ENCODE results near the gene CDC27. TPM values are rescaled to one million over a fixed set of nuclear protein-coding genes. Genes with fewer than 3 reads are reported as not detected.
A peak's percentile ranks its signal among the peaks of the same experiment; 100 is the strongest.

The CDC27 gene
- total and polyA plus RNA-seq, 2 of the 4 experiments (the other 2 are of a cell fraction): 47.7 to 190 TPM

DNA sequence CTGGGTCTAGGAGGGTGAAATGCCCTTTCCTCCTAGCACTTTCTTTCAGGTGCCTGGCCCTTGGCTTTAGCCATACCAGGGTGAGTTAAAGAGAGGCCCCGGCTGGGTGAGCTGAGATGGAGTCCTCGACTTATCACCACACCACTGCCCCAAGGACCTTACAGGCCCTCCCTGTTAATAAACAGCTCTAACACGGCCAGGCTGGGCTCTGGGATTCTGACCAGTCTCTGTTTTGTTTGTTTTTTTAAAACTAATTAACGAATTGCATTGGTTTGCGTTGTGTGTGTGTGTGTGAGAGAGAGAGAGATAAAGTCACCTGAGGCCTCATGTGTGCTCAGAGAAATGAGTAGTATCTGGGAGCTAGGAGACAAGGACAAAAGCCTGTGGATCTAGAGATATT, 34.4 kb upstream of the CDC27 start:
- intact Hi-C loops (cut with micrococcal nuclease) (no loop called here), in situ Hi-C loops (cut with MboI; ENCODE audit: low sequenced_read_pairs) (loop anchor here (10.0 kb wide), 1 partner anchor 391 kb away; no protein-coding TSS in a partner anchor), dilution Hi-C loops (cut with HindIII; ENCODE audit: low sequenced_read_pairs, unreplicated experiment) (no loop called here)
- H4K20me1 ChIP-seq (ENCODE audit: insufficient read depth, low read length): no peaks in the 10 kb centered on the region
- no peak overlapping the region; the same call in 1 of the 2 replicates for H3K18ac ChIP-seq (ENCODE audit: low read depth, low read length)
- TF ChIP-seq RFX5 (IDR thresholded peaks at IDR 0.05; ENCODE audit: low read depth, low read length) (no peak), RAD21 (IDR thresholded peaks at IDR 0.05; ENCODE audit: low read length) (no peak), NFE2L2 (IDR thresholded peaks at IDR 0.05; ENCODE audit: low read depth, low read length) (no peak), SMC3 (IDR thresholded peaks at IDR 0.05; ENCODE audit: low read depth, low read length) (no peak), BHLHE40 (IDR thresholded peaks at IDR 0.05; ENCODE audit: low read depth, low read length) (no peak), MXI1 (IDR thresholded peaks at IDR 0.05; ENCODE audit: borderline replicate concordance, low read depth, low read length) (no peak), POLR2A (IDR thresholded peaks at IDR 0.05; ENCODE audit: low read depth, low read length) (no peak), CHD1 (IDR thresholded peaks at IDR 0.05; ENCODE audit: low read depth, low read length) (no peak), FOS (IDR thresholded peaks at IDR 0.05; ENCODE audit: low read depth, low read length) (no peak), USF2 (IDR thresholded peaks at IDR 0.05; ENCODE audit: low read depth, low read length) (no peak), RCOR1 (IDR thresholded peaks at IDR 0.05; ENCODE audit: insufficient replicate concordance, low read length) (no peak), CEBPB (IDR thresholded peaks at IDR 0.05; ENCODE audit: low read depth, low read length) (no peak), CTCF (conservative IDR thresholded peaks at IDR 0.05; ENCODE audit: low read depth, low read length) (no peak), MAZ (IDR thresholded peaks at IDR 0.05; ENCODE audit: borderline replicate concordance, low read depth, low read length) (no peak), MAFK (IDR thresholded peaks at IDR 0.05; ENCODE audit: low read depth, low read length) (no peak)
- TF ChIP-seq, protein P1, sequence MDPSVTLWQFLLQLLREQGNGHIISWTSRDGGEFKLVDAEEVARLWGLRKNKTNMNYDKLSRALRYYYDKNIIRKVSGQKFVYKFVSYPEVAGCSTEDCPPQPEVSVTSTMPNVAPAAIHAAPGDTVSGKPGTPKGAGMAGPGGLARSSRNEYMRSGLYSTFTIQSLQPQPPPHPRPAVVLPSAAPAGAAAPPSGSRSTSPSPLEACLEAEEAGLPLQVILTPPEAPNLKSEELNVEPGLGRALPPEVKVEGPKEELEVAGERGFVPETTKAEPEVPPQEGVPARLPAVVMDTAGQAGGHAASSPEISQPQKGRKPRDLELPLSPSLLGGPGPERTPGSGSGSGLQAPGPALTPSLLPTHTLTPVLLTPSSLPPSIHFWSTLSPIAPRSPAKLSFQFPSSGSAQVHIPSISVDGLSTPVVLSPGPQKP (IDR thresholded peaks at IDR 0.05; ENCODE audit: borderline replicate concordance, low read depth, low read length): no peak
- no peaks in the 10 kb centered on the region for H3K36me3 ChIP-seq (ENCODE audit: control insufficient read depth, insufficient read depth, low read length)
- H2BK120ac ChIP-seq (ENCODE audit: low read depth, low read length): peak overlapping the region; percentile 63
- peaks cover 0 to 6% of the 10 kb centered on the region in 2 experiments; a peak in 1 of 4 replicates for H3K79me1 ChIP-seq (ENCODE audit: low read depth in 1 of 2, low read length in 2 of 2)
- H3K27ac ChIP-seq (ENCODE audit: insufficient read depth, low read length): no peak overlapping the region
- no peak overlapping the region for H2BK5ac ChIP-seq (ENCODE audit: low read depth, low read length, poor library complexity, severe bottlenecking)
- H3K14ac ChIP-seq (replicated peaks; ENCODE audit: low read depth, low read length): peak overlapping the region; percentile 81
- no peak overlapping the region for H3K9ac ChIP-seq (ENCODE audit: low read depth, low read length)
- CTCF ChIA-PET: no interaction called here
- DNase-seq: no peak
- H2BK20ac ChIP-seq (ENCODE audit: low read depth, low read length): peak overlapping the region; percentile 77; the same call in 1 of the 2 replicates
- H3K56ac ChIP-seq (ENCODE audit: extremely low read depth, insufficient read depth, low read length): no peak overlapping the region
- H2AK9ac ChIP-seq (replicated peaks; ENCODE audit: low read depth, low read length, poor library complexity): no peak overlapping the region
- no peak overlapping the region for H2AFZ ChIP-seq (replicated peaks; ENCODE audit: low read length, poor library complexity)
- peak overlapping the region; percentile 66 for H3K4ac ChIP-seq (ENCODE audit: low read depth, low read length)
- H3K27me3 ChIP-seq (ENCODE audit: control insufficient read depth, insufficient read depth, low read length): no peaks in the 10 kb centered on the region
- POLR2A ChIA-PET (ENCODE audit: unreplicated experiment): no interaction called here
- peaks cover 17% of the 10 kb centered on the region for H3K4me1 ChIP-seq (ENCODE audit: control insufficient read depth, insufficient read depth, low read length)
- no peaks in the 10 kb centered on the region for H3K9me3 ChIP-seq (ENCODE audit: control insufficient read depth, insufficient read depth, low read length)
- H3K4me2 ChIP-seq (ENCODE audit: low read depth, low read length): no peak overlapping the region
- H4K5ac ChIP-seq (ENCODE audit: low read depth, low read length): peak overlapping the region; percentile 26; the same call in 1 of the 2 replicates
- BruUV-seq (replicated peaks): no TSS peak
- peak overlapping the region; percentile 58; the same call in 1 of the 2 replicates for H4K91ac ChIP-seq (ENCODE audit: insufficient read depth, low read depth, low read length)
- WGBS, 2 experiments (ENCODE audit: extremely low coverage in 2 of 2, insufficient read length in 1 of 2): 90% methylated on average over 2 of the region's 5 CpGs; no CpG with 5 or more reads in 1 of the 2 experiments
- 0 out of 2 replicates have a peak overlapping the region, but pooled peaks have one; percentile 31 for H3K23ac ChIP-seq (ENCODE audit: low read depth, low read length)
- peak overlapping the region; percentile 82 for H2AK5ac ChIP-seq (ENCODE audit: low read depth, low read length)
- peak overlapping the region; percentile 37 to 58; a peak in 2 of 4 replicates for H4K8ac ChIP-seq (ENCODE audit: low read depth in 2 of 2, low read length in 2 of 2)
- peak overlapping the region; percentile 90 for H2BK15ac ChIP-seq (ENCODE audit: low read depth, low read length)
- H3K4me3 ChIP-seq (ENCODE audit: insufficient read depth, low read depth, low read length): no peak overlapping the region
- peaks cover 4% of the 10 kb centered on the region for H3K9me1 ChIP-seq (ENCODE audit: insufficient read depth, low read length)
- no peak for ATAC-seq (ENCODE audit: low read depth)
